Measurements from ENCODE around the gene LRMDA.

LRMDA gene

GRCh38 chr10:76463111-76463510 is 1031.7 kb downstream of the LRMDA start:
- no peak for DNase-seq (ENCODE audit: low spot score in 2 of 2)
- H3K36me3 ChIP-seq (replicated peaks) = no peaks in the 10 kb centered on the region
- H3K9me3 ChIP-seq = no peaks in the 10 kb centered on the region
- no peaks in the 10 kb centered on the region for H3K27me3 ChIP-seq (ENCODE audit: low read depth)
- H3K4me3 ChIP-seq = no peak overlapping the region
- no peaks in the 10 kb centered on the region for H3K4me1 ChIP-seq
- in situ Hi-C loops (cut with MboI; ENCODE audit: low sequenced_read_pairs) = no loop called here

- Histone ChIP-seq H3K4me3 (no peak overlapping the region), H3K4me1 (no peaks in the 10 kb centered on the region), H3K27me3 (ENCODE audit: low read depth) (no peaks in the 10 kb centered on the region), H3K36me3 (replicated peaks) (no peaks in the 10 kb centered on the region), H3K9me3 (no peaks in the 10 kb centered on the region)
- in situ Hi-C loops (cut with MboI; ENCODE audit: low sequenced_read_pairs) = no loop called here
- no peak for DNase-seq (ENCODE audit: low spot score in 2 of 2)
These were observed 1035.5 kb downstream of the LRMDA start for GRCh38 chr10:76466836-76467503.

- Histone ChIP-seq H3K27me3 (ENCODE audit: low read depth) (no peaks in the 10 kb centered on the region), H3K4me3 (no peak overlapping the region), H3K4me1 (no peaks in the 10 kb centered on the region), H3K9me3 (no peaks in the 10 kb centered on the region), H3K36me3 (replicated peaks) (no peaks in the 10 kb centered on the region)
- in situ Hi-C loops (cut with MboI; ENCODE audit: low sequenced_read_pairs) = no loop called here
- DNase-seq (ENCODE audit: low spot score in 2 of 2) = no peak
These were observed 1038.3 kb downstream of the LRMDA start for GRCh38 chr10:76469675-76470074.

GRCh38 chr10:76479103-76479790 is 1047.8 kb downstream of the LRMDA start:
- Histone ChIP-seq H3K4me1 (no peaks in the 10 kb centered on the region), H3K36me3 (replicated peaks) (no peaks in the 10 kb centered on the region), H3K9me3 (no peaks in the 10 kb centered on the region; the same call in 1 of the 2 replicates), H3K27me3 (ENCODE audit: low read depth) (no peaks in the 10 kb centered on the region), H3K4me3 (no peak overlapping the region)
- DNase-seq (ENCODE audit: low spot score in 2 of 2) = no peak
- in situ Hi-C loops (cut with MboI; ENCODE audit: low sequenced_read_pairs) = no loop called here

GRCh38 chr10:76481178-76481577 is 1049.8 kb downstream of the LRMDA start:
- Histone ChIP-seq H3K4me1 (no peaks in the 10 kb centered on the region), H3K27me3 (ENCODE audit: low read depth) (no peaks in the 10 kb centered on the region), H3K9me3 (no peaks in the 10 kb centered on the region; the same call in 1 of the 2 replicates), H3K36me3 (replicated peaks) (no peaks in the 10 kb centered on the region), H3K4me3 (no peak overlapping the region)
- DNase-seq (ENCODE audit: low spot score in 2 of 2) = no peak
- in situ Hi-C loops (cut with MboI; ENCODE audit: low sequenced_read_pairs) = no loop called here

- in situ Hi-C loops (cut with MboI; ENCODE audit: low sequenced_read_pairs) = no loop called here
- Histone ChIP-seq H3K4me1 (no peaks in the 10 kb centered on the region), H3K27me3 (ENCODE audit: low read depth) (no peaks in the 10 kb centered on the region), H3K9me3 (no peaks in the 10 kb centered on the region; the same call in 1 of the 2 replicates), H3K4me3 (no peak overlapping the region), H3K36me3 (replicated peaks) (no peaks in the 10 kb centered on the region)
- DNase-seq (ENCODE audit: low spot score in 2 of 2) = no peak
These were observed 1056.2 kb downstream of the LRMDA start for GRCh38 chr10:76487582-76487981.

- Histone ChIP-seq H3K36me3 (replicated peaks) (no peaks in the 10 kb centered on the region), H3K27me3 (ENCODE audit: low read depth) (no peaks in the 10 kb centered on the region), H3K9me3 (no peaks in the 10 kb centered on the region), H3K4me1 (no peaks in the 10 kb centered on the region), H3K4me3 (no peak overlapping the region)
- in situ Hi-C loops (cut with MboI; ENCODE audit: low sequenced_read_pairs) = no loop called here
- no peak for DNase-seq (ENCODE audit: low spot score in 2 of 2)
These were observed 1057.2 kb downstream of the LRMDA start for GRCh38 chr10:76488602-76489001.

- Histone ChIP-seq H3K27me3 (ENCODE audit: low read depth) (no peaks in the 10 kb centered on the region), H3K4me3 (no peak overlapping the region), H3K36me3 (replicated peaks) (no peaks in the 10 kb centered on the region), H3K4me1 (no peaks in the 10 kb centered on the region), H3K9me3 (no peaks in the 10 kb centered on the region)
- no peak for DNase-seq (ENCODE audit: low spot score in 2 of 2)
- in situ Hi-C loops (cut with MboI; ENCODE audit: low sequenced_read_pairs) = no loop called here
These were observed 1059.8 kb downstream of the LRMDA start for GRCh38 chr10:76491216-76491615.

GRCh38 chr10:76492026-76492425 is 1060.6 kb downstream of the LRMDA start:
- in situ Hi-C loops (cut with MboI; ENCODE audit: low sequenced_read_pairs) = no loop called here
- Histone ChIP-seq H3K4me3 (no peak overlapping the region), H3K36me3 (replicated peaks) (no peaks in the 10 kb centered on the region), H3K9me3 (no peaks in the 10 kb centered on the region), H3K27me3 (ENCODE audit: low read depth) (no peaks in the 10 kb centered on the region), H3K4me1 (no peaks in the 10 kb centered on the region)
- no peak for DNase-seq (ENCODE audit: low spot score in 2 of 2)

- DNase-seq (ENCODE audit: low spot score in 2 of 2) = no peak
- no peaks in the 10 kb centered on the region for H3K36me3 ChIP-seq (replicated peaks)
- no peak overlapping the region for H3K4me3 ChIP-seq
- in situ Hi-C loops (cut with MboI; ENCODE audit: low sequenced_read_pairs) = no loop called here
- H3K4me1 ChIP-seq = no peaks in the 10 kb centered on the region
- no peaks in the 10 kb centered on the region for H3K9me3 ChIP-seq
- H3K27me3 ChIP-seq (ENCODE audit: low read depth) = no peaks in the 10 kb centered on the region
These were observed 1061.5 kb downstream of the LRMDA start for GRCh38 chr10:76492678-76493472.

- no peaks in the 10 kb centered on the region for H3K4me1 ChIP-seq
- no peaks in the 10 kb centered on the region for H3K36me3 ChIP-seq (replicated peaks)
- no peaks in the 10 kb centered on the region for H3K9me3 ChIP-seq
- no peaks in the 10 kb centered on the region for H3K27me3 ChIP-seq (ENCODE audit: low read depth)
- no peak overlapping the region for H3K4me3 ChIP-seq
- in situ Hi-C loops (cut with MboI; ENCODE audit: low sequenced_read_pairs) = no loop called here
- no peak for DNase-seq (ENCODE audit: low spot score in 2 of 2)
These were observed 1066.2 kb downstream of the LRMDA start for GRCh38 chr10:76497666-76498065.

GRCh38 chr10:76504823-76505222 is 1073.4 kb downstream of the LRMDA start:
- in situ Hi-C loops (cut with MboI; ENCODE audit: low sequenced_read_pairs) = no loop called here
- DNase-seq (ENCODE audit: low spot score in 2 of 2) = no peak
- H3K27me3 ChIP-seq (ENCODE audit: low read depth) = no peaks in the 10 kb centered on the region
- no peak overlapping the region for H3K4me3 ChIP-seq
- H3K36me3 ChIP-seq (replicated peaks) = no peaks in the 10 kb centered on the region
- no peaks in the 10 kb centered on the region for H3K9me3 ChIP-seq
- no peaks in the 10 kb centered on the region for H3K4me1 ChIP-seq

- in situ Hi-C loops (cut with MboI; ENCODE audit: low sequenced_read_pairs) = no loop called here
- Histone ChIP-seq H3K4me1 (no peaks in the 10 kb centered on the region), H3K9me3 (no peaks in the 10 kb centered on the region), H3K27me3 (ENCODE audit: low read depth) (no peaks in the 10 kb centered on the region), H3K4me3 (no peak overlapping the region), H3K36me3 (replicated peaks) (no peaks in the 10 kb centered on the region)
- DNase-seq (ENCODE audit: low spot score in 2 of 2) = no peak
These were observed 1078.0 kb downstream of the LRMDA start for GRCh38 chr10:76509446-76509845.

- no peaks in the 10 kb centered on the region for H3K27me3 ChIP-seq (ENCODE audit: low read depth)
- no peak overlapping the region for H3K4me3 ChIP-seq
- no peaks in the 10 kb centered on the region for H3K4me1 ChIP-seq
- in situ Hi-C loops (cut with MboI; ENCODE audit: low sequenced_read_pairs) = no loop called here
- no peaks in the 10 kb centered on the region for H3K9me3 ChIP-seq
- DNase-seq (ENCODE audit: low spot score in 2 of 2) = no peak
- no peaks in the 10 kb centered on the region for H3K36me3 ChIP-seq (replicated peaks)
These were observed 1082.9 kb downstream of the LRMDA start for GRCh38 chr10:76514321-76514720.

All from HAP-1 (cell line).